Uterus (tissue), 2 donors: Measurements from ENCODE around the gene ITGA2B.

ENCODE experiments used
- CTCF ChIP-seq, 4 experiments: fragments of 200-600 bp in 2 of 4; fragments of 450-650 bp in 2 of 4; sonication (generic) in 2 of 4; IDR thresholded peaks; one replicate each; pipeline ENCODE4 v1.5.1; 2016 to 2019; ENCODE audit warnings: antibody characterized with exemption in 4 of 4, mild to moderate bottlenecking in 2 of 4, moderate library complexity in 1 of 4
- POLR2A ChIP-seq, 2 donors: fragments of 450-650 bp; IDR thresholded peaks; one replicate each; pipeline ENCODE4 v1.6.1; 2016; ENCODE audit warnings: antibody characterized with exemption in 2 of 2, mild to moderate bottlenecking in 1 of 2, moderate library complexity in 1 of 2

GRCh38 chr17:44402564-44403172 lies 13.2 kb upstream of the ITGA2B start:
- TF ChIP-seq CTCF (IDR thresholded peaks at IDR 0.05) (no peak), POLR2A (IDR thresholded peaks at IDR 0.05) (no peak)
